Activated gamma-delta T cell (primary cell): ENCODE measurements around the gene LRP11.
"Not testable (repeated sequence)": the region's sequence is repeated elsewhere in the genome, so short reads cannot be mapped to it uniquely, and the experiment has no call there.

Source experiments
- DNase-seq: peaks from one replicate; lab custom pipeline; 2025; lab: John Stamatoyannopoulos, UW

The LRP11 gene

GRCh38 chr6:149897855-149898744 is 33.9 kb upstream of the LRP11 start, which contains the start of gene RAET1E:
Gene RAET1E (minus strand): TSS chr6:149898113. CDS start chr6:149890901, 7,212 bp downstream.
- no peak for DNase-seq

DNA sequence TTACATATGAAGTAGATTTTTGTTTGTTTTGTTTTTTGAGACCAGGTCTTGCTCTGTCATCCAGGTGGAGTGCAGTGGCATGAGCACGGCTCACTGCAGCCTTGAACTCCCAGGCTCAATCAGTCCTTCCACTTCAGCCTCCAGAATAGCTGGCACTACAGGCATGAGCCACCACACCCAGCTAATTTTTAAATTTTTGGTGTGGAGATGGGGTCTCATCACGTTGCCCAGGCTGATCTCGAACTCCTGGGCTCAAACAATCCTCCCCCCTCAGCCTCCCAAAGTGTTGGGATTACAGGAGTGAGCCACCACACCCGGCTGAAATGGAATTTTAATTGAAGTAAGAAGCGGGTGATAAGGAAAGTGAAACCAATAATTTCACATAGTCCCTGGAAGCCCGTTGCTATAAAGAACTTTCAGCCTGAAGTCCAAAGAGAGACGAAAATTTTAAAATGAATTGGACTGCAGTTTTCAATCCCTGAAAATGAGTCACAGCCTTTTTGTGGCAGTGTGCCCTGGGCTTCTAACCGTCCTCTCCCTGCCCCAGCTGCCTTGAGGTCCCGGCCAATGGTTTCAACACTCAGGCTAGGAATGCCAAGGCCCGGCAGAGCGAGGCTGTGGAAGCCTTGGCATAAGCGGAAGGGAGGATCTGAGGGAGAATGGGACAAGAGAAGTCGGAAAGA is 33.0 kb upstream of the LRP11 start:
- no peak for DNase-seq

DNA sequence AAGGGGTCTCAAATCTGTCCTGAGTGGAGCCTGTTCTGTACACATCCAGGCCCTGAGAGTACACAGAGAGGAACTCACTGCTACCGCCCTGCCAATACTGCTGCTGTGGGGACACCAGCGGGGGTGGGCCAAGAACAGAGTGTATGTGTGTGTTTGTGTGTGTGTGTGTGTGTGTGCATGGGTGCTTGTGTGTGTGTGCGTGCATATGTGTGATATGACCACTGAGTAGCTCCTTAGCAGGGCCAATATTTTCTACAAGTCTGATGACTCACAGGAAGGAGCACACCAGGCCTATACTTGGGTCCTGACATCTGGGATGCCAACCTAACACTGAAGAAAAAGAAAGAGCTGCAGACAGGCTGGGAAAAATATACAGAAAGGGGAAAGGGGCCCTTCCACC is 32.3 kb upstream of the LRP11 start:
- no peak for DNase-seq

- DNase-seq, result no peak
These were observed 31.7 kb upstream of the LRP11 start for GRCh38 chr6:149895833-149896271.

DNA sequence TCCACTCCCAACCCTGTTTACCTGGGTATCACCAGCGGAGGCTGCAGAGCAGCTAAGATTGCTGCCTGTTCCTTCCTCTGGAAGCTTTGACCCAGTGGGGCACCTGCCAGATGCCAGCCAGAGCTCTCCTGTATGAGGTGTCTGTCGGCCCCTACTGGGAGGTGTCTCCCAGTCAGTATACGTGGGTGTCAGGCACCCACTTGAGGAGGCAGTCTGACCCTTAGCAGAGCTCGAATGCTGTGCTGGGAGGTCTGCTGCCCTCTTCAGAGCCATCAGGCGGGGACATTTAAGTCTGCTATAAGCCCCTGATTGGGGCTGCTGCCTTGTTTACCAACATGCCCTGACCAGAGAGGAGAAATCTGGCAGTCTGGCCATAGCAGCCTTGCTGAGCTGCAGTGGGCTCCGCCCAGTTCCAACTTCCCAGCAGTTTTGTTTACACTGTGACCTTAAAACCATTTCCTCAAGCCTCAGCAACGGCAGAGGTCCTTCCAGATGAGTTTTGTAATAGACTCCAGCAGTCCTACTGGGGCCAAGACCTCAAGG is 31.0 kb upstream of the LRP11 start:
- DNase-seq, result no peak

DNA sequence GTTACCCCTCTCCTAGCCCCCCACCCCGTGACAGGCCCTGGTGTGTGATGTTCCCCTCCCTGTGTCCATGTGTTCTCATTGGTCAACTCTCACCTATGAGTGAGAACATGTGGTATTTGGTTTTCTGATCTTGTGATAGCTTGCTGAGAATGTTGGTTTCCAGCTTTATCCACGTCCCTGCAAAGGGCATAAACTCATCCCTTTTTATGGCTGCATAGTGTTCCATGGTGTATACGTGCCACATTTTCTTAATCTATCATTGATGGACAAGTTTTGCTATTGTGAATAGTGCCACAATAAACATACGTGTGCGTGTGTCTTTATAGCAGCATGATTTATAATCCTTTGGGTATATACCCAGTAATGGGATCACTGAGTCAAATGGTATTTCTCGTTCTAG is 27.7 kb upstream of the LRP11 start:
- not testable (repeated sequence) for DNase-seq

GRCh38 chr6:149891259-149891658 is 27.1 kb upstream of the LRP11 start:
- no peak for DNase-seq

DNA sequence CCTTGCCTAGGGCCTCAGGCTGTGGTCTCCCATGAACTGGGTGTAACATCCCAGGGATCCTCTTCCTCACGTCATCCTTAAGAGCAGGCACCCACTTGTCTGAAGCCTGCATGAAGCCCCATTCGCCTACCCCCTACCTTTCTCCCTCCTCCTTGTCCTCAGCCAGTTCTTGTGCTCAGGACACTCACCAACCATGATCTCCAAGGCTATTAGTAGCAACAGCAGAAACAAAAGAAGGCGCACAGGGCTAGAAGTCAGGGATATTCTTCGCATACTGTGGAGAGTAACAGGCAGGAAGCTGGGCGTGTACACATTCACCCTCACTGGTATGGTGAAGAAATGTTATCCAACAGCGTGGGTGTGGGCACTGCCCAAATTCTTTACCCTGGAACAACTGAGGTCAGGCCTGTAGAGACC is 26.5 kb upstream of the LRP11 start:
- DNase-seq, result no peak

DNA sequence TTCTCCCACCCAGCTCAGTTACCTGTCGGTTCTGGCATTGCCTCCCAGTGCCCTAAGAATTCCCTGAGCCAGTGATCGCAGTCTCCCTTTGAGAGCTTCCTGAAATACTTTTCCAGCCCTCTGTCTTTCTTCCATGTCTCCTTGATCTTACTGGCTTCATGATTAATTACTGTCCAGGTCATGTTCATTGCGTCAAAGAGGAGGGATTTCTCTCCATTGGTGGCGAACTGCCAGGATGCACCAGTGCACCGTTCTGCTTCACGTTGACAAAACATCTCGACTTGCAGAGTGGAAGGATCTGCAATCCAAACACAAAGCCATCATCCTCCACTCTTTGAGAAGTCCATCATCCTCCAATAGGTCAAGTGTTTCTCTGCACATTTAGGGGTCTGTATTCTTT is 25.2 kb upstream of the LRP11 start:
- DNase-seq, result no peak

GRCh38 chr6:149888659-149889058 is 24.5 kb upstream of the LRP11 start:
- DNase-seq, result no peak

GRCh38 chr6:149888093-149888492 is 23.9 kb upstream of the LRP11 start:
- no peak for DNase-seq

- DNase-seq, result no peak
These were observed 23.2 kb upstream of the LRP11 start for GRCh38 chr6:149887343-149887742.

GRCh38 chr6:149885888-149886287 is 21.7 kb upstream of the LRP11 start:
- no peak for DNase-seq

DNA sequence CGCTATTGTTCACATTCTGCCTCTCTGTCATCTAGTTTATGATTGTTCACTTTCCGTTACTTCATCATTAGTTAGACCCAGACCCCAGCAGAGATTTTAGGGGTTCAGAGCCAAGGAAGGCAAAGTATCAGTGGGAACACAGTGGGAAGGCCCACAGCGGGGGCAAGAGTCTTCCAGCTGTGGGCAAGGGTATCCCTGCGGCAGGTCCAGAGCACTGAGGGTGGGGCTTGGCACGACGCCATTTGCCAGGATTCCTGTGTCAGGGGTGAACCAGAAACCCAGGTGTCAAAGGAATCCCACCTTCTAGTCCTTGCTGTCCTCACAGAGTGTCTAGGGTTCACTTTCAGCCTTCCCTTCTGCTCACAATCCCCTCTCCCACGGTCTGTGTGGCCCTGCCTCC is 20.5 kb upstream of the LRP11 start:
- no peak for DNase-seq

GRCh38 chr6:149884215-149884614 is 20.1 kb upstream of the LRP11 start:
- DNase-seq, result no peak

GRCh38 chr6:149881860-149882259 is 17.7 kb upstream of the LRP11 start:
- DNase-seq, result no peak

DNA sequence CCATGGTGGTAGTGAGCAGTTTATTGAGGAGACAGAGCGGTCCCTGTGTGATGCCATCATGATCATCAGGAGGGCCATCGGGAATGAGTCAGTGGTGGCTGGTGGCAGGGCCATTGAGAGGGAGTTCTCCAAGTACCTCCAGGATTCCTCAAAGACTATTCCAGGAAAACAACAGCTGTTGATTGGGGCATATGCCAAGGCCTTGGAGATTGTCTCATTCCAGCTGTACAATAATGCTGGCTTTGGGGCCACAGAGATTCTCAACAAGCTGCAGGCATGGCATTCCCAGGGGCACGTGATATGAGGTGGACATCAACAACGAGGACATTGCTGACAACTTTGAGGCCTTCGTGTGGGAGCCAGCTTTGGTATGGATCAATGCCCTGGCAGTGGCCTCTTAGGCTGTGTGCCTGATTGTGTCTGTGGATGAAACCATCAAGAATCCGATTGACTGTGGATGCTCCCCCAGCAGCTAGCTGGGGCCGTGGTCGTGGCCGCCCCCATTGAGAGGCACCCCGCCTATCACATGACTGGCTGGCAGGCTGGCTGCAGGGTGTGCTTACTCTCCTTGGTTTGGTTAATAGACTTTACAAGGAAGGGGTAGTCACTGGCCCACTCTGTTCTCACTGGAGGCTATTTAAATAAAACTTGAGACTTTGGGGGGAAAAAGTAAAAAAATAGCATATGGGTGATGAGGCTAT is 17.1 kb upstream of the LRP11 start:
- no peak for DNase-seq

- DNase-seq, result no peak
These were observed 13.5 kb upstream of the LRP11 start for GRCh38 chr6:149877659-149878058.

- DNase-seq, result no peak
These were observed 12.2 kb upstream of the LRP11 start for GRCh38 chr6:149876241-149876933.

DNA sequence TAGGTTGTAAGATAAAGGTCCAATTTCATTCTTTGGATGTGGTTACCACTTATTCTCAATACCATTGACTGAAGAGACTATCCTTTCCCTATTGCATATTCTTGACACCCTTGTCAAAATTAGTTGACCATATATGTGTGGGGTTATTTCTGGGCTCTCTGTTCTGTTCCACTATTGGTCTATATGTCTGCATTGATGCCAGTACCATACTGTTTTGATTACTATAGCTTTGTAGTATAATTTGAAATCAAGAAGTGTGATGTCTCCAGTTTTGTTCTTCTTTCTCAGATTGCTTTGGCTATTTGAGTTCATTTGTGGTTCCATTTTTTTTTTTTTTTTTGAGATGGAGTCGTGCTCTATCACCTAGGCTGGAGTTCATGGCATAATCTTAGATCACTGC is 8.1 kb upstream of the LRP11 start:
- DNase-seq, result no peak

- no peak for DNase-seq
These were observed 7.0 kb upstream of the LRP11 start for GRCh38 chr6:149871182-149871581.
